GM21737 (cell line): ENCODE data around the gene INSRR.

Experiments
- ATAC-seq: cut with Tn5 transposase; IDR thresholded peaks from one replicate; pipeline ENCODE4 v1.9.1; 2021; ENCODE audit warnings: mild to moderate bottlenecking, moderate library complexity; ENCODE audit not compliant: unreplicated experiment

Gene INSRR

GRCh38 chr1:156894711-156895454 lies 36.0 kb upstream of the INSRR start:
- no peak for ATAC-seq

GRCh38 chr1:156894001-156894400 lies 35.1 kb upstream of the INSRR start:
- no peak for ATAC-seq

GRCh38 chr1:156893048-156893953 lies 34.4 kb upstream of the INSRR start, which contains the start of gene PEAR1:
PEAR1 (plus strand) TSS chr1:156893718; CDS start chr1:156903927, 10,209 bp downstream.
- ATAC-seq = no peak

- no peak for ATAC-seq
Observed at GRCh38 chr1:156892190-156893047, 33.5 kb upstream of the INSRR start.

- ATAC-seq = no peak
Observed at GRCh38 chr1:156889802-156890580, 31.1 kb upstream of the INSRR start.

GRCh38 chr1:156887734-156888133 lies 28.8 kb upstream of the INSRR start:
- no peak for ATAC-seq

GRCh38 chr1:156887317-156887716 lies 28.4 kb upstream of the INSRR start:
- ATAC-seq = no peak

GRCh38 chr1:156886583-156887281 lies 27.8 kb upstream of the INSRR start:
- ATAC-seq = no peak

GRCh38 chr1:156885880-156886355 lies 27.0 kb upstream of the INSRR start:
- ATAC-seq = no peak

GRCh38 chr1:156885314-156885713 lies 26.4 kb upstream of the INSRR start:
- no peak for ATAC-seq

GRCh38 chr1:156884560-156885184 lies 25.8 kb upstream of the INSRR start:
- no peak for ATAC-seq

- ATAC-seq = no peak
Observed at GRCh38 chr1:156883919-156884318, 25.0 kb upstream of the INSRR start.

GRCh38 chr1:156882543-156882942 lies 23.6 kb upstream of the INSRR start:
- no peak for ATAC-seq

- ATAC-seq = no peak
Observed at GRCh38 chr1:156881663-156882062, 22.7 kb upstream of the INSRR start.

- ATAC-seq = no peak
Observed at GRCh38 chr1:156881101-156881500, 22.2 kb upstream of the INSRR start.

GRCh38 chr1:156880473-156880872 lies 21.6 kb upstream of the INSRR start:
- ATAC-seq = no peak

GRCh38 chr1:156879876-156880275 lies 21.0 kb upstream of the INSRR start:
- no peak for ATAC-seq

- ATAC-seq = no peak
Observed at GRCh38 chr1:156877433-156878170, 18.7 kb upstream of the INSRR start.
